B cell (primary cell): Measurements from ENCODE around the gene CNGB1.
"Not testable (repeated sequence)": the region's sequence is repeated elsewhere in the genome, so short reads cannot be mapped to it uniquely, and the experiment has no call there.

Experiments used
- CTCF ChIP-seq: fragments of 200-600 bp; IDR thresholded peaks from one replicate; pipeline ENCODE4 v1.8.0; 2022; ENCODE audit warnings: antibody characterized with exemption, mild to moderate bottlenecking
- EZH2 ChIP-seq: IDR thresholded peaks from 2 replicates; pipeline ENCODE4 v1.6.1; 2012; ENCODE audit warnings: borderline replicate concordance, low read depth, mild to moderate bottlenecking, moderate library complexity, low read length; ENCODE audit not compliant: insufficient read depth, poor library complexity, severe bottlenecking

- TF ChIP-seq EZH2, CTCF: not testable (repeated sequence)
Measured at GRCh38 chr16:57872764-57873163, 98.2 kb downstream of the CNGB1 start.
